Panc1 (cell line): ENCODE measurements around the gene PCBP2.

ENCODE experiments used
- CTCF ChIP-seq: fragments of 450-650 bp; IDR thresholded peaks from 2 replicates; pipeline ENCODE4 v1.5.1; 2017; ENCODE audit warnings: mild to moderate bottlenecking
- POLR2AphosphoS5 ChIP-seq: IDR thresholded peaks from 2 replicates; pipeline ENCODE4 v1.6.1; 2012; ENCODE audit warnings: mild to moderate bottlenecking, low read depth, low read length, moderate library complexity
- TCF7L2 ChIP-seq: IDR thresholded peaks from 2 replicates; pipeline ENCODE4 v1.6.1; 2011; ENCODE audit warnings: mild to moderate bottlenecking, low read depth, low read length, inconsistent platforms
- TF ChIP-seq, protein P1 (sequence below), 2 experiments: IDR thresholded peaks; 2 replicates each; pipeline ENCODE4 v1.6.1; 2011 to 2012; ENCODE audit warnings: low read depth in 2 of 2, control low read depth in 1 of 2, low read length in 1 of 2, mild to moderate bottlenecking in 1 of 2, moderate library complexity in 1 of 2; ENCODE audit not compliant: insufficient read depth in 1 of 2

- TF ChIP-seq CTCF, result no peak
- TF ChIP-seq POLR2AphosphoS5, result no peak
- TF ChIP-seq, protein P1, sequence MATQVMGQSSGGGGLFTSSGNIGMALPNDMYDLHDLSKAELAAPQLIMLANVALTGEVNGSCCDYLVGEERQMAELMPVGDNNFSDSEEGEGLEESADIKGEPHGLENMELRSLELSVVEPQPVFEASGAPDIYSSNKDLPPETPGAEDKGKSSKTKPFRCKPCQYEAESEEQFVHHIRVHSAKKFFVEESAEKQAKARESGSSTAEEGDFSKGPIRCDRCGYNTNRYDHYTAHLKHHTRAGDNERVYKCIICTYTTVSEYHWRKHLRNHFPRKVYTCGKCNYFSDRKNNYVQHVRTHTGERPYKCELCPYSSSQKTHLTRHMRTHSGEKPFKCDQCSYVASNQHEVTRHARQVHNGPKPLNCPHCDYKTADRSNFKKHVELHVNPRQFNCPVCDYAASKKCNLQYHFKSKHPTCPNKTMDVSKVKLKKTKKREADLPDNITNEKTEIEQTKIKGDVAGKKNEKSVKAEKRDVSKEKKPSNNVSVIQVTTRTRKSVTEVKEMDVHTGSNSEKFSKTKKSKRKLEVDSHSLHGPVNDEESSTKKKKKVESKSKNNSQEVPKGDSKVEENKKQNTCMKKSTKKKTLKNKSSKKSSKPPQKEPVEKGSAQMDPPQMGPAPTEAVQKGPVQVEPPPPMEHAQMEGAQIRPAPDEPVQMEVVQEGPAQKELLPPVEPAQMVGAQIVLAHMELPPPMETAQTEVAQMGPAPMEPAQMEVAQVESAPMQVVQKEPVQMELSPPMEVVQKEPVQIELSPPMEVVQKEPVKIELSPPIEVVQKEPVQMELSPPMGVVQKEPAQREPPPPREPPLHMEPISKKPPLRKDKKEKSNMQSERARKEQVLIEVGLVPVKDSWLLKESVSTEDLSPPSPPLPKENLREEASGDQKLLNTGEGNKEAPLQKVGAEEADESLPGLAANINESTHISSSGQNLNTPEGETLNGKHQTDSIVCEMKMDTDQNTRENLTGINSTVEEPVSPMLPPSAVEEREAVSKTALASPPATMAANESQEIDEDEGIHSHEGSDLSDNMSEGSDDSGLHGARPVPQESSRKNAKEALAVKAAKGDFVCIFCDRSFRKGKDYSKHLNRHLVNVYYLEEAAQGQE (IDR thresholded peaks at IDR 0.05; ENCODE audit: insufficient read depth in 1 of 2, low read depth in 2 of 2, low read length in 1 of 2), result no peak
- TF ChIP-seq TCF7L2, result no peak
Measured at GRCh38 chr12:53493610-53494391, 41.9 kb downstream of the PCBP2 start.
